Cardiac muscle cell (in vitro differentiated cells and primary cell): ENCODE data around the gene CAP2. TPM values are rescaled to one million over a fixed set of nuclear protein-coding genes. Genes with fewer than 3 reads are reported as not detected.

Source experiments
- DNase-seq, 2 donors: peaks; one replicate each; pipeline versions ENCODE4 v3.0.0 to v3.0.0-alpha.2; 2010 to 2017; ENCODE audit warnings: low read depth in 1 of 2, low spot score in 1 of 2
- H3K27ac ChIP-seq: fragments of 200-600 bp; sonication (generic); 2 replicates; pipeline ENCODE4 v1.5.1; 2016
- H3K27me3 ChIP-seq: fragments of 200-600 bp; sonication (generic); 2 replicates; pipeline ENCODE4 v1.6.0; 2016; ENCODE audit warnings: control low read depth
- H3K36me3 ChIP-seq: fragments of 200-600 bp; sonication (generic); 2 replicates; pipeline ENCODE4 v1.5.1; 2016; ENCODE audit warnings: control low read depth
- H3K4me1 ChIP-seq: fragments of 200-600 bp; sonication (generic); 2 replicates; pipeline ENCODE4 v1.8.1; 2017; ENCODE audit warnings: low read depth, mild to moderate bottlenecking, mixed run types
- H3K4me3 ChIP-seq: fragments of 200-600 bp; sonication (generic); 2 replicates; pipeline ENCODE4 v1.5.1; 2016; ENCODE audit warnings: mild to moderate bottlenecking
- H3K9me3 ChIP-seq: fragments of 200-600 bp; sonication (generic); 2 replicates; pipeline ENCODE4 v1.5.1; 2017; ENCODE audit warnings: low read depth, mild to moderate bottlenecking, control low read depth
- CTCF ChIP-seq: IDR thresholded peaks from 2 replicates; pipeline ENCODE4 v1.5.1; 2012; ENCODE audit warnings: low read depth, mild to moderate bottlenecking, low read length
- polyA plus RNA-seq: library from polyadenylated mRNA; unstranded; fragments of >200 nt; fragmentation: Nextera tagmentation; extraction: Ambion mirVana; gene quantifications from 2 replicates; pipeline ENCODE4 v1.2.1, GENCODE V29; 2016
- total RNA-seq: library from RNA; depleted of rRNA; stranded (reverse); fragments of >200 nt; gene quantifications from 2 replicates; pipeline ENCODE4 v1.2.3, GENCODE V29; 2016

CAP2 gene
- total and polyA plus RNA-seq, 2 experiments from 2014 or later: 95.7 to 262 TPM

DNA sequence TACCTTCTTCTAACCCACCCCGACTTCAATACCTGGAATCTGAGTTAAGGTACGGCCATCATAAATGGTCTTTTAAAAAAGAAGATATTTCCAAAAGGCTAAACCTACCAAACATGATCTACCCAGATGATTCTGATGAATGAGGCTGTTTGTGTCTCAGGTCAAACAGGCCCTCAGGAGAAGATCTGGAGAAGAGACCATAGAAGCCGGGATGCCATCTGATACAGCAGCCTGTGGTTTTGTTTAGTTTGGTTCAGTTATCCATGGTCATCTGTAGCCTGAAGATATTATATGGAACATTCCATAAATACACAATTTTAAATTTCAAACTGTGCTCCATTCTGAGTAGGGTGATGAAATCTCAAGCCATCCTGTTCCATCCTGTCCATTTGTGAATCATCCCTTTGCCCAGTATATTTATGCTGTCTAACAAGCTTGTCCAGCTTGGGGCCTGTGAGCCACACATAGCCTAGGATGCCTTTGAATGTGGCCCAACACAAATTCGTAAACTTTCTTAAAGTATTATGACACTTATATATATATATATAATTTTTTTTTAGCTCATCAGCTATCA, 4.0 kb upstream of the CAP2 start:
- peak in 1 of 2 donors; percentile 34 for DNase-seq
- TF ChIP-seq CTCF: no peak
- Histone ChIP-seq H3K4me1 (peaks cover 8% of the 10 kb centered on the region), H3K9me3 (no peaks in the 10 kb centered on the region), H3K27me3 (no peaks in the 10 kb centered on the region), H3K27ac (no peak overlapping the region), H3K4me3 (no peak overlapping the region), H3K36me3 (no peaks in the 10 kb centered on the region)

GRCh38 chr6:17390276-17390675, 3.1 kb upstream of the CAP2 start:
- Histone ChIP-seq H3K4me1 (peaks cover 6% of the 10 kb centered on the region), H3K36me3 (no peaks in the 10 kb centered on the region), H3K27ac (no peak overlapping the region), H3K27me3 (no peaks in the 10 kb centered on the region), H3K4me3 (no peak overlapping the region), H3K9me3 (no peaks in the 10 kb centered on the region)
- DNase-seq: no peak
- TF ChIP-seq CTCF: no peak

GRCh38 chr6:17391976-17392375, 1.4 kb upstream of the CAP2 start:
- no peak for DNase-seq
- Histone ChIP-seq H3K27ac (no peak overlapping the region), H3K4me1 (no peaks in the 10 kb centered on the region), H3K9me3 (no peaks in the 10 kb centered on the region), H3K4me3 (no peak overlapping the region), H3K27me3 (no peaks in the 10 kb centered on the region), H3K36me3 (no peaks in the 10 kb centered on the region)
- TF ChIP-seq CTCF: no peak

DNA sequence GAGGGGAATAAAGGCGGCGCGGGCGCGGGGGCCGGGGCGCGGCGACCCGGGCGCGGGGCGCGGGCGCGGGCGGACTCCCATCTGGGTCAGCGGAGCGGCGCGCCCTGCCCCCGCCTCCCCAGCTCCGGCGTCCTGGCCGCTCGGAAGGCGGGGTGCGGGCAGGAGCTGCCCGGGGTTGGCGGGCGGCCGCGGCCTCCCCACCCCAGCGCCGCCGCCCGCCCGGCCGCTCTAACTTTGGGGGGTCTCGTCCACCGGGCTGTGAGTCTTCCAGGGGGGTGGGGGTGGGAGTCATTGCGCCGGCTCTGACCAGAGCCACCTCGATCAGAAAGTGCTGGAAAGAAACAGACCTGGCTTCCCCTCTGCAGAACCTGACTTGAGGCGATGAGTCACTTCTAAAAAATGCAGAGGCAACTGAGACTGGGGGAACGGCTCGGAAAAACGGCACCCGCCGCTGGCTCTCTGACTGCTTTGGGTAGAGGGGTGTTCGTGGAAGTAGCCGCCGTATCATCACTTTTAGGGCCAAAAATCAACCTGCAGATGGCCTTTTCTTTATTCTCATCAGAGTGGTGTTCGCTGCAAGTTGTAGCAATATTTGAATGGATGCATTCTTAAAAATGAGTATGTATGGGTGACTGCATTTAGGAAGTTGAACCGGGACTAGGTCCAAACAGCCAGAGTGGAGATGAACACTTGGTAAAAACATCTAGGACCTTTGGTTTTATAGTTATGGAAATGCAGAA, 667 bp downstream of the CAP2 start:
- peak overlapping the region; percentile 79 for H3K4me3 ChIP-seq
- no peak for TF ChIP-seq CTCF
- DNase-seq: peak; percentile 58 to 82
- H3K9me3 ChIP-seq: no peaks in the 10 kb centered on the region
- no peaks in the 10 kb centered on the region for H3K4me1 ChIP-seq
- H3K27me3 ChIP-seq: no peaks in the 10 kb centered on the region
- H3K36me3 ChIP-seq: peaks cover 3% of the 10 kb centered on the region
- peak overlapping the region; percentile 99 for H3K27ac ChIP-seq

DNA sequence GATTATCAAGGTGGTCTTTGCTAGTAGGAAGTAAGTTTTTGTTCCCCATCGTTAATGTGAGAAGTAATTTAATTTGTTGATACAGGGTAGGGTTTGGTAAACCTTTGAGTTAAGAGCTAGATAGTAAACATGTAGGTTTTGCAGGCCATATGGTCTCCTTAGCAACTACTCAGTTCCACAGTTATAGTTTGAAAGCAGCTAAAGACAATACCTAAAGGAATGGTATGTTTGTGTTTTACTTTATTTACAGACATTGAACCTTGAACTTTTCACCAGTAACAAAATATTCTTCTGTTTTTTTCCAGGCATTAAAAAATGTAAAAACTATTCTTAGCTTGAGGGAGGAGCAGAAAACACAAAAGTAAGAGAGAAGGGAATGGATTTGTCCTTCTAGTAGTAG, 1.7 kb downstream of the CAP2 start:
- H3K4me1 ChIP-seq: no peaks in the 10 kb centered on the region
- H3K27ac ChIP-seq: peak overlapping the region; percentile 99
- H3K36me3 ChIP-seq: peaks cover 3% of the 10 kb centered on the region
- DNase-seq: no peak
- no peaks in the 10 kb centered on the region for H3K9me3 ChIP-seq
- no peak for TF ChIP-seq CTCF
- H3K4me3 ChIP-seq: peak overlapping the region; percentile 79
- H3K27me3 ChIP-seq: no peaks in the 10 kb centered on the region
